Measurements from ENCODE around the gene PIK3C3. TPM values are rescaled to one million over a fixed set of nuclear protein-coding genes. Genes with fewer than 3 reads are reported as not detected.
"Not testable (repeated sequence)": the region's sequence is repeated elsewhere in the genome, so short reads cannot be mapped to it uniquely, and the experiment has no call there.

The PIK3C3 gene
- total RNA-seq, 1 donor from 2014 or later: 26.8 TPM

GRCh38 chr18:42069036-42069435, 114.0 kb downstream of the PIK3C3 start:
- no peak for DNase-seq (ENCODE audit: low read depth in 2 of 2)

- peak in 1 of 2 donors; percentile 29 for DNase-seq (ENCODE audit: low read depth in 2 of 2)
Measured at GRCh38 chr18:42072407-42072806, 117.4 kb downstream of the PIK3C3 start.

- no peak for DNase-seq (ENCODE audit: low read depth in 2 of 2)
Measured at GRCh38 chr18:42074704-42075103, 119.7 kb downstream of the PIK3C3 start.

- DNase-seq (ENCODE audit: low read depth in 2 of 2): no peak
Measured at GRCh38 chr18:42078711-42079110, 123.7 kb downstream of the PIK3C3 start.

- peak in 1 of 2 donors; percentile 8 for DNase-seq (ENCODE audit: low read depth in 2 of 2)
Measured at GRCh38 chr18:42080340-42080739, 125.3 kb downstream of the PIK3C3 start.

GRCh38 chr18:42082415-42083234, 127.6 kb downstream of the PIK3C3 start:
- no peak for DNase-seq (ENCODE audit: low read depth in 2 of 2)

GRCh38 chr18:42086288-42086687, 131.3 kb downstream of the PIK3C3 start:
- peak in 1 of 2 donors; percentile 47 for DNase-seq (ENCODE audit: low read depth in 2 of 2)

GRCh38 chr18:42087235-42087634, 132.2 kb downstream of the PIK3C3 start:
- DNase-seq (ENCODE audit: low read depth in 2 of 2): no peak

- DNase-seq (ENCODE audit: low read depth in 2 of 2): no peak
Measured at GRCh38 chr18:42087876-42088275, 132.8 kb downstream of the PIK3C3 start.

GRCh38 chr18:42092848-42093247, 137.8 kb downstream of the PIK3C3 start:
- DNase-seq (ENCODE audit: low read depth in 2 of 2): no peak

- DNase-seq (ENCODE audit: low read depth in 2 of 2): no peak
Measured at GRCh38 chr18:42094875-42095274, 139.8 kb downstream of the PIK3C3 start.

- DNase-seq (ENCODE audit: low read depth in 2 of 2): no peak
Measured at GRCh38 chr18:42095732-42096377, 140.8 kb downstream of the PIK3C3 start.

- DNase-seq (ENCODE audit: low read depth in 2 of 2): no peak
Measured at GRCh38 chr18:42100248-42100647, 145.2 kb downstream of the PIK3C3 start.

GRCh38 chr18:42100911-42101310, 145.9 kb downstream of the PIK3C3 start:
- DNase-seq (ENCODE audit: low read depth in 2 of 2): no peak

GRCh38 chr18:42105394-42105793, 150.4 kb downstream of the PIK3C3 start:
- DNase-seq (ENCODE audit: low read depth in 2 of 2): no peak

GRCh38 chr18:42106784-42107183, 151.8 kb downstream of the PIK3C3 start:
- DNase-seq (ENCODE audit: low read depth in 2 of 2): no peak

- DNase-seq (ENCODE audit: low read depth in 2 of 2): no peak
Measured at GRCh38 chr18:42107287-42107686, 152.3 kb downstream of the PIK3C3 start.

- no peak for DNase-seq (ENCODE audit: low read depth in 2 of 2)
Measured at GRCh38 chr18:42107691-42108450, 152.8 kb downstream of the PIK3C3 start.

GRCh38 chr18:42112147-42112546, 157.1 kb downstream of the PIK3C3 start:
- DNase-seq (ENCODE audit: low read depth in 2 of 2): not testable (repeated sequence)

GRCh38 chr18:42112657-42113420, 157.8 kb downstream of the PIK3C3 start:
- no peak for DNase-seq (ENCODE audit: low read depth in 2 of 2)

- DNase-seq (ENCODE audit: low read depth in 2 of 2): no peak
Measured at GRCh38 chr18:42113529-42114191, 158.6 kb downstream of the PIK3C3 start.
